Keratinocyte (primary cell): ENCODE results near the gene TAGLN2. TPM values are rescaled to one million over a fixed set of nuclear protein-coding genes. Genes with fewer than 3 reads are reported as not detected.

Experiments
- DNase-seq: peaks from one replicate; pipeline ENCODE4 v3.0.0-alpha.2; 2011; ENCODE audit warnings: low read depth, missing footprints, low spot score
- FAIRE-seq: peaks from 2 replicates; lab custom pipeline; 2011; peaks lifted over from hg19 to GRCh38; lab: Jason Lieb, UNC
- H2AFZ ChIP-seq: 2 replicates; pipeline ENCODE4 v1.6.0; 2012; ENCODE audit warnings: low read length, control low read depth, inconsistent platforms; ENCODE audit not compliant: control insufficient read depth
- H3K27ac ChIP-seq: 2 replicates; pipeline ENCODE4 v1.5.1; 2011; ENCODE audit warnings: low read length; ENCODE audit not compliant: control insufficient read depth, insufficient read depth
- H3K27me3 ChIP-seq: 3 replicates; pipeline ENCODE4 v1.6.0; 2011; ENCODE audit warnings: low read length; ENCODE audit not compliant: control insufficient read depth, insufficient read depth; ENCODE audit errors: extremely low read depth
- H3K36me3 ChIP-seq, 2 experiments: 2 replicates in 1 of 2; 3 replicates in 1 of 2; pipeline ENCODE4 v1.5.1; 2011; ENCODE audit warnings: low read length in 2 of 2, mild to moderate bottlenecking in 1 of 2; ENCODE audit not compliant: control insufficient read depth in 2 of 2, insufficient read depth in 2 of 2; ENCODE audit errors: extremely low read depth in 1 of 2
- H3K4me1 ChIP-seq: 3 replicates; pipeline ENCODE4 v1.5.1; 2011; ENCODE audit warnings: low read length; ENCODE audit not compliant: control insufficient read depth, insufficient read depth; ENCODE audit errors: extremely low read depth
- H3K4me2 ChIP-seq: 3 replicates; pipeline ENCODE4 v1.6.0; 2011; ENCODE audit warnings: low read depth, low read length; ENCODE audit not compliant: control insufficient read depth, insufficient read depth; ENCODE audit errors: extremely low read depth
- H3K4me3 ChIP-seq, 3 experiments: fragments of 200-600 bp in 1 of 3; sonication (generic) in 1 of 3; 2 replicates in 2 of 3; 3 replicates in 1 of 3; pipeline ENCODE4 v1.5.1; 2011 to 2016; ENCODE audit warnings: low read length in 3 of 3, mild to moderate bottlenecking in 3 of 3, control low read depth in 2 of 3, inconsistent platforms in 1 of 3, low read depth in 1 of 3, mixed read lengths in 1 of 3, mixed run types in 1 of 3, moderate library complexity in 1 of 3; ENCODE audit not compliant: control insufficient read depth in 2 of 3, insufficient read depth in 2 of 3; ENCODE audit errors: extremely low read depth in 1 of 3
- H3K79me2 ChIP-seq: 2 replicates; pipeline ENCODE4 v1.6.0; 2012; ENCODE audit warnings: low read length; ENCODE audit not compliant: control insufficient read depth, insufficient read depth
- H3K9ac ChIP-seq: 3 replicates; pipeline ENCODE4 v1.6.0; 2011; ENCODE audit warnings: low read length; ENCODE audit not compliant: control insufficient read depth, insufficient read depth; ENCODE audit errors: extremely low read depth
- H3K9me1 ChIP-seq: 3 replicates; pipeline ENCODE4 v1.6.0; 2011; ENCODE audit warnings: low read length; ENCODE audit not compliant: control insufficient read depth, insufficient read depth; ENCODE audit errors: extremely low read depth
- H3K9me3 ChIP-seq: 2 replicates; pipeline ENCODE4 v1.5.1; 2012; ENCODE audit warnings: low read depth, low read length; ENCODE audit not compliant: control insufficient read depth
- H4K20me1 ChIP-seq: 3 replicates; pipeline ENCODE4 v1.6.0; 2011; ENCODE audit warnings: low read length; ENCODE audit not compliant: control insufficient read depth, insufficient read depth; ENCODE audit errors: extremely low read depth
- CTCF ChIP-seq, 3 experiments: IDR thresholded peaks in 1 of 3; conservative IDR thresholded peaks in 1 of 3; optimal IDR thresholded peaks in 1 of 3; 2 replicates in 2 of 3; 3 replicates in 1 of 3; pipeline versions ENCODE3 to v1.5.1; 2011; ENCODE audit warnings: low read length in 3 of 3, mild to moderate bottlenecking in 3 of 3, moderate library complexity in 2 of 3, control low read depth in 1 of 3, inconsistent platforms in 1 of 3; ENCODE audit not compliant: insufficient read depth in 2 of 3; ENCODE audit errors: extremely low read depth in 1 of 3
- EZH2 ChIP-seq: IDR thresholded peaks from one replicate; pipeline ENCODE4 v1.6.1; 2012; ENCODE audit warnings: inconsistent platforms, mild to moderate bottlenecking, low read length, moderate library complexity
- dilution Hi-C: fragments of 300-500 bp; cut with MboI; formaldehyde crosslinking; loops from one replicate; pipeline ENCODE4 v1.7.0; 2020; ENCODE audit warnings: low sequenced_read_pairs; ENCODE audit not compliant: extremely low pct_ligation_motif_present
- polyA plus RNA-seq, 5 experiments: library from polyadenylated mRNA; depleted of rRNA in 3 of 5; stranded (reverse) in 3 of 5; stranded (forward) in 1 of 5; unstranded in 1 of 5; fragments of >200 nt; gene quantifications; 1 replicate in 1 of 5; 2 replicates in 3 of 5; 3 replicates in 1 of 5; pipeline versions ENCODE4 v1.2.1 to v1.2.3, GENCODE V29; 2011 to 2012; ENCODE audit warnings: missing spikeins in 2 of 5, low read depth in 1 of 5, low replicate concordance in 1 of 5

The TAGLN2 gene
- polyA plus RNA-seq, 1 donor (not counting 4 experiments of a cell fraction or from before 2014, with no cell fraction given): 709 TPM

DNA sequence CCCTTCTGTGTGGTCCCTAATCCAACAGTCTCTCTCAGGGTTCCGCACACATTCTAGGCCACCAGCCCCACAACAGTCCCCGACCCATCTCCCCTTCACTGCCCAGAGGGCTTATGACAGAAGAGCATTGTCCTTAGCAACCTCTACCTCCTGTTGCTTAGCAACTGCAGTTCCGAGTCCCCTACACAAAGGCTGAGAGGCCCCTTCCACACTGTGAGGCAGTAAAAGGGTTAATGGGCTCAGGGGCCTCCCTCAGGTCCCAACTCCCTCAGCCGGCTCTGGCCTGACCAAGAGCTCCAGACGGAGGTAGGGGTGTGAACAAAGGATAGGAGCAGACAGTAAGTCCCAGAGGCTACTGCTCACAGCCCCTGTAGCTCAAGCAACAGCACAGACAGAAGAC lies 15.8 kb upstream of the TAGLN2 start:
- FAIRE-seq (no peak), DNase-seq (no peak)
- H3K4me2 ChIP-seq: no peak overlapping the region
- H3K9me1 ChIP-seq: no peaks in the 10 kb centered on the region
- H3K27me3 ChIP-seq: no peaks in the 10 kb centered on the region
- no peaks in the 10 kb centered on the region for H3K9me3 ChIP-seq
- H4K20me1 ChIP-seq: no peaks in the 10 kb centered on the region
- no peak for TF ChIP-seq CTCF (optimal IDR thresholded peaks at IDR 0.05 in 1 of 3, IDR thresholded peaks at IDR 0.05 in 1 of 3, conservative IDR thresholded peaks at IDR 0.05 in 1 of 3; ENCODE audit: extremely low read depth in 1 of 3, insufficient read depth in 2 of 3, low read length in 3 of 3)
- no peak for TF ChIP-seq EZH2
- H3K79me2 ChIP-seq: no peaks in the 10 kb centered on the region
- H3K9ac ChIP-seq: no peak overlapping the region
- H3K4me3 ChIP-seq: no peak overlapping the region
- H3K36me3 ChIP-seq: no peaks in the 10 kb centered on the region
- dilution Hi-C loops: no loop called here
- H2AFZ ChIP-seq: no peak overlapping the region
- H3K27ac ChIP-seq: no peak overlapping the region
- peaks cover 74% of the 10 kb centered on the region for H3K4me1 ChIP-seq

DNA sequence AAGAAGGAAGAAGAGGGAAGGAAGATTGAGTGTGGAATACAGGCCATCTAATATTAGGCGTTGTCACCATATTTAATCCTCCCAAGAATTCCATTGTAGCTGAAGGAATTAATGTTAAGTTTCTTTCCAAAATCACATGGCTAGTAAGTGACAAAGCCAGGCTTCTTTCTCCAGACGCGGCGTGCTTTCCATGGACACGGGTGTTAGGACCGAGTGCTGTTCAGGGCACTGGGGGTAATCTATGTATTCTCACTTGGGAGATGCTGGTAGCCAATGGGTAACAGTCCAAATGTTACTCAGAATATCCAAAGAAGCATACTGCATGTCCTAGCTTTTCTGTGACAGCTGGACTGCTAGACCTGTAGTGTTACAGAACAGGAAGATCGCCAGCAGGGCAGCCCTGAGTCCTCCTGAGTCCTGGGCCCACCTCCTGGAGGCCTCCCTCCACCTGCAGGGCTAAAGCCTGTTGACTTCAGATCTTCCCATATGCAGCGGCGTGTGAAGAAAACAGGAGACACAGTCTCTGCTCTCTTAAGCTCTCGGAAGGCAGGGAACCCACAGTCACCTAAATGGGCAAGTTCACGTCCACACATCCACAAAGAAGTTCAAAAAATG lies 14.8 kb upstream of the TAGLN2 start:
- peaks cover 0 to 3% of the 10 kb centered on the region in 2 experiments for H3K36me3 ChIP-seq
- dilution Hi-C loops: no loop called here
- DNase-seq (no peak), FAIRE-seq (no peak)
- H4K20me1 ChIP-seq: no peaks in the 10 kb centered on the region
- peaks cover 72% of the 10 kb centered on the region for H3K4me1 ChIP-seq
- no peak overlapping the region for H3K27ac ChIP-seq
- H3K9ac ChIP-seq: no peak overlapping the region
- H3K4me3 ChIP-seq: no peak overlapping the region
- H3K9me1 ChIP-seq: no peaks in the 10 kb centered on the region
- no peaks in the 10 kb centered on the region for H3K27me3 ChIP-seq
- H2AFZ ChIP-seq: no peak overlapping the region
- TF ChIP-seq CTCF (optimal IDR thresholded peaks at IDR 0.05 in 1 of 3, IDR thresholded peaks at IDR 0.05 in 1 of 3, conservative IDR thresholded peaks at IDR 0.05 in 1 of 3; ENCODE audit: extremely low read depth in 1 of 3, insufficient read depth in 2 of 3, low read length in 3 of 3) (no peak), EZH2 (no peak)
- no peaks in the 10 kb centered on the region for H3K9me3 ChIP-seq
- no peak overlapping the region for H3K4me2 ChIP-seq
- H3K79me2 ChIP-seq: no peaks in the 10 kb centered on the region
